GM19463 (cell line): Measurements from ENCODE around the gene TUBB4A.
A peak's percentile ranks its signal among the peaks of the same experiment; 100 is the strongest.
"Not testable (repeated sequence)": the region's sequence is repeated elsewhere in the genome, so short reads cannot be mapped to it uniquely, and the experiment has no call there.

Experiments
- ATAC-seq: cut with Tn5 transposase; IDR thresholded peaks from one replicate; pipeline ENCODE4 v1.9.1; 2021; ENCODE audit warnings: mild to moderate bottlenecking, moderate library complexity; ENCODE audit not compliant: unreplicated experiment

Gene TUBB4A

DNA sequence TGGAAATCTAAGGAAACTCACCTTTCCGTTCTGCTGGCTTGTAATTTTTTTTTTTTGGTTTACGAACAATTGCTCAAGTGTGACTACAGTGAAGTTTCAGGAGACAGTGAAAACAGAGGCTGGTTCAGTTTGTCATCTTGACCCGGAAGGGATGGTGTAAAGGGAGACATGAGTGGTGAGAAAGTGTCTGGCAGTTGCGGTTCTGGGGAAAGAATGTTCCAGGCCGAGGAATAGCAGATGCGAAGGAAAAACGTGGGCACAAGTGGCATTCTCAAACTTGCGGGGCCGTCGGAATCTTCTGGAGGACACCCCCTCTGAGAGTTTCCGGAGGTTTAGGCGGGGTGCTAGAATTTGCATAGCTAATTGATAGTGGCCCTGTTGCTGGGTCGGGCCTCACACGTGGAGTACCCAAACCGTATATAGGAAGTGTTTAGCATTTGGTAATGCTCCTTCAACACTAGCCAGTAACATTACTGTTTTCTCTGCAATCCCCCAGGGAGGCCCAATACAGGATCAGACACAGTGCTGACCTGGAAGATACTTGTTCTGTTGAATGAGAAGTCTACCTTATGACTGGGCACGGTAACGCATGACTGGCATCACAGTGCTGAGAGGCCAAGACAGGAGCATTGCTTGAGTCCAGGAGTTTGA is 25.9 kb upstream of the TUBB4A start:
- ATAC-seq = peak; percentile 40

DNA sequence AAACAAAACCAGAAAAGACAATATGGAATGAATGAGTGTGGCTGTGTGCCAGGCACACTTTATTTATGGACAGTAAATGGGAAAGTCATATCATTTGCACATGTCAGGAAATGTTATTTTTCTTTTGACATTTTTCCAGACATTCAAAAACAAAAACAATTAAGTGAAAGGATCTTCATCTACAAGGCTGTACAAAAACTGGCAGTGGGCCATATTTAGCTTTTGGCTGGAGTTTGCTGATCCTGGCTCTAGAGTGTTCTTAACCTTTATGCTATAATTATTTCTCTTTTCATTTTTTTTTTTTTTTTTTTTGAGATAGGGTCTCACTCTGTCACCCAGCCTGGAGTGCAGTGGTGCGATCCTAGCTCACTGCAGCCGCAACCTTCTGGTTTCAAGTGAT is 22.2 kb upstream of the TUBB4A start:
- no peak for ATAC-seq

DNA sequence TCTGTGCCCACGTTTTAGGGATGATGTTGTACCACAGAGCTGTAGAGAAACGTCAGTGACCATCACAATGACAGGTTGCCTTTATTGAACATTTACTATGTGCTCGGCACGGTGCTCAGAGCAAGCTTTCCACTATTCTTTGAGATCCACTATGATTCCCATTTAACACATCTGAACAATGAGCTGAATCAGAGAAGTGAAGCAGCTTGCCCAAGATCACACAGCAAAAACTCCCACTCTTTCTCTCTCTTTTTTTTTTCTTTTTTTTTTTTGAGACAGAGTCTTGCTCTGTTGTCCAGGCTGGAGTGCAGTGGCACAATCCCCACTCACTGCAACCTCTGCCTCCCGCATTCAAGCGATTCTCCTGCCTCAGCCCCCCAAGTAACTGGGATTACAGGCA is 20.6 kb upstream of the TUBB4A start:
- no peak for ATAC-seq

DNA sequence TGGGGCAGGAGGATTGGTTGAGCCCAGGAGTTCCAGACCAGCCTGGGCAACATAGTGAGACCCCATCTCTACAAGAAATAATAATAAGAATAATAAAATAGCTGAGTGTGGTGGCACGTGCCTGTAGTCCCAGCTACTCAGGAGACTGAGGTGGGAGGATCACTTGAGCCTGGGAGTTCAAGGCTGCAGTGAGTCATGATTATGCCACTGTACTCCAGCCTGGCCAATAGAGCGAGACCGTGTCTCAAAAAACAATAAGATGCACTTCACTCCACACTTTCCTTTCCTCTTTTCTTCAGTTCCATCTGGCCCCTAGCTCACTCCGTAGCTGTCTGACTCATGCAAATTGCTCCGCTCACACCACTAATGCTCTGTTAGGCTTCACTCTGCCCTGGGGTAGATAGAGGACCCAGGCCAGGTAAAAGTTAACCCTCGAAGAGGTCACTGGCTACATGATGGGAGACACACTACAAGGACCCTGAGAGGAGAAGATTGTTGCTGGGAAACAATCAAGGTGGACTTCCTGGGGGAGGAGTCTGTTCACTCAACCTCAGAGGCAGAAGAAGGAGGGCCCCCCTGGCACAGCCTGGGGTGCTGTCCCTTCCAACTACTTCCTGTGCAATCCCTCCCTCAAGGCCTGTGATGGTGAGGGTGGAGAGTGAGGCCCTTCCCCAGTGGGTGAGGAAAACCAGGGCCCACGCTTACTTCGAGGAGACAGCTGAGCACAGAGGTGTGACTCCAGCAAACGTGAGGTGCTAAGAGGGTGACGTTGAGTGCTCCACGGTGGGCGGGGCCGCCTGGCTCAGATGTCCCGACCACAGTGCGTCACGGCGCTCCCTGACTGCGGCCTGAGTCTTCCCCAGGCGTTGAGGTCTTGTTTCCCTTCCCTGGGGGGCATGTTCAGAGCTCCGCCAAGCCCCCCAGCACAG is 19.9 kb upstream of the TUBB4A start:
- peak; percentile 38 for ATAC-seq

DNA sequence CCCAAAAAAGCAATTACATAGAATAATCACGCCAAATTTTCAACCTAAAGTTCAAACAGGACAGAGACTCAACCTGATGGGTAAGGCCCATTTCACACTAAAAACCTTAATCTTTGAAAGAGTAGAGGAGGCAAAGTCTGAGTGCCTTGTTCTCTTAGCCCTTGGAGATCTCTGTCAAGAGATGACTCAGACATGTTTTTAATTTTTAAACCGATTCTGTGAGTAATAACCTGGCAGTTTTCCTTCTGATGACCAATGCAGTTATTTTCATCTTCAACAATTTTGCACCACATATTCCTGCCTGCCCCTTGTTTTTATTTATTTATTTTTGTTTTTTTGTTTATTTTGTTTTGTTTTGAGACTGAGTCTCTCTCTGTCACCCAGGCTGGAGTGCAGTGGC is 17.2 kb upstream of the TUBB4A start:
- no peak for ATAC-seq

DNA sequence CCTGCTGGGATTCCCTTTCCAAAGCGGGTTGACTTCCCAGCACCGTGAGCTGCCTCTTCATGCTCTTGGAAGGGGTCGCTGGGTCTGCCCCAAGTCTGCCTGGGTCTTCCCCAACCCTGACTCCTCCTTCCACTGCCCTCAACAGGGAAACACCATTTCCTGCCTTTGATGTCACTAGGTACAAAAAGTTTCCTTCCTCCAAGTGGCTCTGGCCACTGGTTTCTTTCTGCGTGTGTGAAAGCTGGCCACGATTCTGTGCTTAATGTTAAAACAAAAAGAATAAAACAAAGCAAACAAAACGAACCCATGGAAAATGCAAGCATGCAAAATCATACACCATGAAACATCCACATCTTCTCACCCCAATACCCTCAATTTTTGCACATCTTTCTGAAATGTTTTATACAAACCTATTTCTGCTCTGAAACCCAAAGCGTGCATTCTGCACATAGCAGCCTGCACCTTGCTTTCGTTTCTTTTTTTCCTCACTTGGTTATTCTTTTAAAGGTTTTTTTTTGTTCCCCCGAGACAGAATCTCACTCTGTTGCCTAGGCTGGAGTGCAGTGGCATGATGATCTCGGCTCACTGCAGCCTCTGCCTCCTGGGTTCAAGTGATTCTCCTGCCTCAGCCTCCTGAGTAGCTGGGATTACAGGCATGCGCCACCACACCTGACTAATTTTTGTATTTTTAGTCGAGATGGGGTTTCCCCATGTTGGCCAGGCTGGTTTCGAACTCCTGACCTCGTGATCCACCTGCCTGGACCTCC is 16.2 kb upstream of the TUBB4A start:
- no peak for ATAC-seq

DNA sequence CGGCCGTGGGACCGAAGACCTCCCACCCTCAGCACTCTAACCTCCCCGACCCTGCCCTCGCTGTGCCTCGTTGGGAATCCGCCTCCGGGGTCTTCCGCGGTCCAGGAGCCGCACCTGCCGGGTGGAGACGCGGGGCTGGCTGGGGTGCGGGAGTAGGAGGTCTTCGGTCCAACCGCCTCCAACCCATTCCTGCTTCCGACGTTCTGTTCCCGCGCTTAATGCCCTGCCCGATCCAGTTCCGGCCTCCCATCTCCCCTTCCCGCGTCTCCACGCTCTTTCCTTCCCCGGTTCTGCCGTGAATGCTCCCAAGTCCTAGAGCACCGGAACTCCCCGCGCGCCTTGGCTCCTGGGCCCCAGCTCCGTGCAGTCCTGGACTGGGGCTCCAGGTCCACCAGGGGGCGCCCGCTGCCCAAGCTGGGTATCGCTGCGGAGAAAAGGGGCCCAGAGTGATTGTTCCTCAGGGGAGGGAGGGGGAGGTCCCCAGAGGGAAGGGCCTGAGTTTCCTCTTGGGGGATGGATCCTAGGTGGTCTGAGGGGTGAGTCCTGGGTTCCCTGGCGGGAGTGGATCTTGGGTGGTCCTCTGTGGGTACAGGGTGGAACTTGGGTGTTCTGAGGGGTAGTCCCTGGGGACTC is 14.7 kb upstream of the TUBB4A start:
- peak; percentile 49 for ATAC-seq

DNA sequence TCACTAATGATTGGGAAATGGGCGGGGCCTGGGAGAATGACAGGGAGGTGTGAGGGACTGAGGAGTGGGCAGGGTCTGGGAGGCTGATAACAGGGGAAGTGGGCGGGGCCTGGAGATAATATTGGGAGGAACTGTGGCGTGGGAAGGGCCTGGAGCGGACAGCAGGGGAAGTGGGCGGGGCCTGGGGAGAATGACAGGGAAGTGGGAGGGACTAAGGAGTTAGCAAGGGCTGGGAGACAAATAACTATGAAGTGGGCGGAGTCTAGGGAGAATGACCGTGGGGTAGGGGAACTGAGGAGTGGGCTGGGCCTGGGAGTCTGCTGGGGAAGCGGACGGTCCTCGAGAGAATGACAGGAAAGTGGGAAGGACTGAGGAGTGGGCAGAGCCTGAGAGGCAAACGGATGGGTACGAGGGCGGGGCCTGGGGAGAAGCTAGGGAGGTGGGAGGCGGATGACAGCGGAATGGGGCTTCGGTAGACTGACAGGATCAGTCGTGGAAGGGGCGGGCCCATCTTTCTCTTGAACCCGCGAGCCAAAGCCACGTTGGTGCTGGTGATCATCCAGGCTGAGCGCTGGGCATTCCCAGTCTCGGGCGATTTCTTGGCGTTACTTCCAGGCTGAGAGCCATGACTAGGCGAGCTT is 14.0 kb upstream of the TUBB4A start:
- peak; percentile 41 for ATAC-seq

DNA sequence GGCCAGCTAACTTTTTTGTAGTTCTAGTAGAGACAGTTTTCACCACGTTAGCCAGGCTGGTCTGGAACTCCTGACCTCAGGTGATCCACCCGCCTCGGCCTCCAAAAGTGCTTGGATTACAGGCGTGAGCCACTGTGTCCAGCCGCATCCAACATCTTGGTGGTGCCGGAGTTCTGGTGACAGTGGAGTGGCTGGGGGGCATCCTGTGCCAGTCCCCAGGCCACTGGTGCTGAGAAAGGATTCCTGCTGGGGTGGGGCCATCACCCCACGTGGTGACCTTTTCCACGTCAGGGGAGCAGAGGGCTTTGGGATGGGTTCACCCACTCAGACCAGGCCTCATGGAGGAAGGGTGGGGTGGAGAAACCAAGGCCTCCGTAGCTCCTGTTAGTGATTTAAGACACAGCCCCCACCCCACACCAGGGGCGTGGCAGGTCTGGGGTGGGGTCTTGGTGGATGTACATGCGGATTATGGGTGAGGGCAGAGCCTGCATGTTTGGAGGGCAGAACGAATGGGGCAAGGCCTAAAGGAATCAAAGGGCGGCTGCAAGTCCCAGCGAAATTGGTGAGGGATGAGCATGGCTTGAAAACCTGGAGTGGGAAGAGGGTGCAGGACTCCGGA is 12.9 kb upstream of the TUBB4A start:
- ATAC-seq = no peak

DNA sequence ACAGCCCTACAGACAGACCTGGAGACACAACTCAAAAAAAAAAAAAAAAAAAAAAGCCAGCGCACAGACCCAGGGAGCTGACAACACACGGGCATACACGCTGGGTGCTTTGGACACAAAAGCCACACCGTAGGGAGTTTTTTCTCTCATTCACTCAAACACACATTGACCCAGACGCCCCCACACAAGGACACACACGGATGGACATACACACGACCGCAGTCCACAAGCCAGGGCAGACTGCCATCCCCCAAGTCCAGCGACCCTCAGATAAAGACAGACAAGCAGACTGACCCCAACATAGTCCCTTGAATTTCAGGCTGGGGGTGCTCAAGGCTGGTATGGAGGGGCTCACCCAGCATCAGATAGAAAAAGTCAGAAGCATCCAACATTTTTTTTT is 12.0 kb upstream of the TUBB4A start:
- ATAC-seq = no peak

DNA sequence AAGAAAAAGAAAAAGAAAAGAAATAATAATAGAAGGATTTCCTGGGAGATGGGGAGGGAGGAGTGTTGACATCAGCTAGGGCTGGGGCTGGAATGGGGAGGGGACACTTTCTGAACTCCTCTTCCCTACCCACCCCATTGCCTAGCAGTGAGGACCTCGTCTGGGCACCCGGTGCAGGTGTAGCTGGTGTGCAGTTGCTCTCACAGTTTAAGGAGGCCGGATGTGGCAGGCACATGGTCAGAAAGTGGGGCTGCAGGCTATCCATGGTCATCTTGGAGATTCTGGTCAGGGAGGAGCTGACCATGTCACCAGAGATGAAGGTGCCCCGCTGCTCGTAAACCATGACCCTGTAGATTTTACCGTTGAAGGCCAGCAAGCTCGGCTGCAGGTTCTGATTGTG is 8.5 kb upstream of the TUBB4A start:
- no peak for ATAC-seq

DNA sequence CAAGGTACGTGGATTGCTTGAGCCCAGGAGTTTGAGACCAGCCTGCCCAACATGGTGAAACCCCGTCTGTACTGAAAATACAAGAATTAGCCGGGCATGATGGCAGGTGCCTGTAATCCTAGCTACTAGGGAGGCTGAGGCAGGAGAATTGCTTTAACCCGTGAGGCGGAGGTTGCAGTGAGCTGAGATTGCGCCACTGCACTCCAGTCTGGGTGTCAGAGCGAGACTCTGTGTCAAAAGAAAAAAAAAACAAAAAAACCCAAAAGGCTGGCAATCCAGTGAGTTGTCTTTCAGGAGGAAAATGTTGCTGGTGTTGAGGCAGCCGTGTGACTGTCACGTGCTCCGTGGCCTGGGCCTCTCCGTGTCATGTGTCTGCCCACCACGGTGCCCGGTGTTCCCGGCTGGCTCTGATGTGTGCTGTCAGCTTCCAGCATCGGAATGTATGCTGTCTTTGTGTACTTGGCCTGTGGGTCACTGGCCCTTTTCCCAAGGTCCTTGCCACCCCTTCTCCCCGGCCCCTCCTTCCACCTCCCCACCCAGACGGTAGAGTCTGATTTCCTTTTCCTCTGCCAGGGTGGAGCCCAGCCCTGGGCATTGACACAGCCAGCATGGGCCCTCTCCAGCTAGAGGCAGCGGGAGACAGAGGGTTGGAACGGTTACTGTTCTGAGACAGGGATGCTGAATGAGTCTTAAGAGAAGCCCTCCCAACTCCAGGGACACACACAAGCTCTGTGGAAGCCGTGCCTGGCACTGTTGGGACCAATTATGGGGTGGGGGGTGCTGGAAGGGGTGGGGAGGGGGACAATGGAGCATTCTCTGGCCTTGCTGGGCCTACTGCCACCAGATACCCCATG is 7.2 kb upstream of the TUBB4A start:
- ATAC-seq = no peak

DNA sequence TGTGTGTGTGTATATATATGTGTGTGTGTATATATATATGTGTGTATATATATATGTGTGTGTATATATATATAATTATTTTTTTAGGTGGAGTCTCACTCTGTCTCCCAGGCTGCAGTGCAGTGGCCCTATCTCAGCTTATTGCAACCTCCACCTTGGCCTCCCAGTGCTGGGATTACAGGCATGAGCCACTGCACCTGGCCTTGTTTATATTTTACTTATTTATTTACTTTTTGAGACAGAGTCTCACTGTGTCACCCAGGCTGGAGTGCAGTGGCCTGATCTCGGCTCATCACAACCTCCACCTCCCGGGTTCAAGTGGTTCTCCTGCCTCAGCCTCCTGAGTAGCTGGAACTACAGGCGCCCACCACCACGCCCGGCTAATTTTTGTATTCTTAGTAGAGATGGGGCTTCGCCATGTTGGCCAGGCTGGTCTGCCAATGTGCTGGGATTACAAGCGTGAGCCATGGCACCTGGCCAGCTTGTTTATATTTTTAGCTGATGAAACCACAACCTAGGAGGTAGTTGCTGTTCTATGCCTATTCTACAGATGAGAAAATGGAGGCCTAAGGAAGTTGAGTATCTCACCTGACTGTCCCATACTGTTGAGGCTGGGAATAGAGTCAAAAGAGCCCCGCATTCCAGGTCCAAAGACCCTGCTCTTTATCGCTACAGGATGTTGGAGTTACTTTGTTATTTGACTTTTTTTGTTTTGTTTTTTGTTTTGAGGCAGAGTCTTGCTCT is 6.1 kb upstream of the TUBB4A start:
- ATAC-seq = not testable (repeated sequence)

DNA sequence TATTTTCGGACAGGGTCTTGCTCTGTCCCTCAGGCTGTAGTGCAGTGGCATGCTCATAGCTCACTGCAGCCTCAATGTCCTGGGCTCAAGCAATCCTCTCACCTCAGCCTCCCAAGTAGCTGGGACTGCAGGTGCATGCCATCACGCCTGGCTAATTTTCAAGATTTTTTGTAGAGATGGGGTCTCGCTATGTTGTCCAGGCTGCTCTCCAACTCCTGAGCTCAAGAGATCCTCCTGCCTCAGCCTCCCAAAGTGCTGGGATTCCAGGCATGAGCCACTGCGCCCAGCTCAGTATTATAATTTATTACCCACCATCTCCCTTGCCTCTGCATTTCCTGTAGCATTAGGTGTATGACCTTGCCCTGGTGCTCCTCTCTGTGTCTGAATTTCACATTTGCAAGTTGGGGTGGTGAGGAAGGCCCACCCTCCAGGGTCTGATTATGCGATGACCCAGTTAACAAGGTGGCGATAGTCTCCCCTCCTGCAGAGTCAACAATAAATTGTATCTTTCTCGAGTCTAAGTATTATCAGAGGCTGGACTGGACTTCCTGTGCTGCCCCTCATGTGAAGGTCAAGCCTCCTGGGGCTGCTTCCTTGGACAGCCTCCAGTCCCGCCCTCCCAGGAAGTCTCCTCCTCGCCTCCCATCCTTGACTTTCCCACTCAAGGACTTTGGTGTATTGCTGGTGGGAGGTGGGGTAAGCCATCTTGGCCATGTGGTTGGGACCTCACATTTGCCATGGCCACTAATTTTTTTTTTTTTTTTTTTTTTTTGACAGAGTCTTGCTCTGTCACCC is 1.5 kb upstream of the TUBB4A start:
- no peak for ATAC-seq

DNA sequence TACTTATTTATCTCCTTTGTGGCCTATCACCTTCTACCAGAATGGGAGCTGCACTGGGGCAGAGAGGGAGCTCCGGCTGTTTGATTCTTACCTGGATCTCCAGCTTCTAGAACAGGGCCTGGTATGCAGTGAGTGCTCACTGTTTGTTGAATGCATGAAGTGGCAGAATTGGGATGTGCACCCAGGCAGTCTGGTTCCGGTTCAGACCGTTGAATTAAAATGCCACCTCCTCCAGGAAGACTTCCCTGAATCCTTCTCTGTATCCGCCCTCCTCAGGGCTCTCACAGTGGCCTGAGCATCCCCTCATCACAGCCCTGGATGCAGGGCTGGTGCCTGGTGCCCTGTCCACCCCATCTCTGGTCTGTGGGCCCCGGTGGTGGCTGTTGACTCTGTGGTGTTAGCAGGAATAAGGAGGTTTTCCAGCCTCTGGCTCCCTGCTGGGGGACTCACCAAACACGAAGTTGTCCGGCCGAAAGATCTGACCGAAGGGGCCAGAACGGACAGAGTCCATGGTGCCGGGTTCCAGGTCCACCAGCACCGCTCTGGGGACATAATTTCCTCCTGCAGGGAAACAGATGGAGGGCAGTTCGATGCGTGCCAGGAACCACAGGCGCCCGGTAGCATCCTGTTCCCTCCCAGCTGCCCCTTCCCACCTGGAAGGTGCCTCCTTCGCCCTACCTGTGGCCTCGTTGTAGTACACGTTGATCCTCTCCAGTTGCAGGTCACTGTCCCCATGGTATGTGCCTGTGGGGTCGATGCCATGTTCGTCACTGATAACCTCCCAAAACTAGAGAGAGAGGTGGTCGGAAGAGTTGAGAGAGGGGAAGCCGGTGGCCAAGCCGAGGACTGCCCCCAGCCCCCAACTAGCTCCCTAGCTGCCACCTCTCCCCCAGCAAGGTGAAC is 1.0 kb downstream of the TUBB4A start:
- ATAC-seq = no peak

DNA sequence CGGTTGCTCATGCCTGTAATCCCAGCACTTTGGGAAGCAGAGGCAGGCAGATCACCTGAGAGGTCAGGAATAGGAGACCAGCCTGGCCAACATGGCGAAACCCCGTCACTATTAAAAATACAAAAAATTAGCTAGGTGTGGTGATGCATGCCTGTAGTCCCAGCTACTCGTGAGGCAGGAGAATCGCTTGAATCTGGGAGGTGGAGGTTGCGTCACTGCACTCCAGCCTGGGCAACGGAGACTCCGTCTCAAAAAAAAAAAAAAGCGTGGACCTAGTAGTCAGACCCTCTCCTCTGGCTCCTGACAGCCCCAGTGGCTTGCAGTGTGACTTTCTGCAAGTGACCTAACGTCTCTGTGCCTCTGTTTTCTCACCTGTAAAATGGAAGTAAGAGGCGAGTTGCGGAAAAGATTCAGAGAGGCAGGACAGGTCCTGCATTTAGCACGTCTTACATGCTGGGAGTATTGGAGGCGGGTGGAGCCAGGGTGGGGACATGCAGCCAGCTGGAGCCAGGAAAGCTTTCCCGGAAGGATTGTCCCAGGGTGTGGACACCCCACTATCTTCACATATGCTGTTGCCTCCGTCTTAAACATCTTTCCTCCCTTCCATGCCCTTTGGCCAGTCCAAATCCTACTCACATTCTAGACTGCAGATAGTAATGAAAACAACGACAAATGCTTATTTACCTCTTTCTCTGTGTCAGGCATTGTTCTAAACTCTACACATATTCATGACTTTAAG is 2.9 kb downstream of the TUBB4A start:
- no peak for ATAC-seq
